Fibroblast of upper back skin (primary cell): Measurements from ENCODE around the gene SKIC2.
"Not testable (repeated sequence)": the region's sequence is repeated elsewhere in the genome, so short reads cannot be mapped to it uniquely, and the experiment has no call there.

Source experiments
- DNase-seq: peaks from one replicate; pipeline ENCODE4 v3.0.0-alpha.2; 2013

SKIC2 gene

GRCh38 chr6:31958741-31959739 lies at the start of gene SKIC2, which contains the start of gene NELFE:
Gene SKIC2 (plus strand): TSS chr6:31959175. CDS start chr6:31959193, 18 bp downstream.
Gene NELFE (minus strand): TSS chr6:31958971. CDS start chr6:31958446, 525 bp downstream.
- peak; percentile 98 for DNase-seq

GRCh38 chr6:31909298-31909697 lies 49.7 kb upstream of the SKIC2 start:
- DNase-seq, result not testable (repeated sequence)

GRCh38 chr6:31911826-31912585 lies 47.0 kb upstream of the SKIC2 start:
- no peak for DNase-seq

- no peak for DNase-seq
Observed at GRCh38 chr6:31915351-31915750, 43.6 kb upstream of the SKIC2 start.

- no peak for DNase-seq
Observed at GRCh38 chr6:31915756-31916155, 43.2 kb upstream of the SKIC2 start.

GRCh38 chr6:31918069-31918720 lies 40.8 kb upstream of the SKIC2 start:
- no peak for DNase-seq

- DNase-seq, result no peak
Observed at GRCh38 chr6:31919624-31920303, 39.2 kb upstream of the SKIC2 start.

GRCh38 chr6:31920811-31921210 lies 38.2 kb upstream of the SKIC2 start:
- DNase-seq, result no peak

- no peak for DNase-seq
Observed at GRCh38 chr6:31922942-31923341, 36.0 kb upstream of the SKIC2 start.

- DNase-seq, result no peak
Observed at GRCh38 chr6:31927242-31927862, 31.6 kb upstream of the SKIC2 start, which contains the start of gene C2. Gene C2 (plus strand): TSS chr6:31927717. CDS start chr6:31927753, 36 bp downstream.

GRCh38 chr6:31927863-31928671 lies 30.9 kb upstream of the SKIC2 start:
- DNase-seq, result no peak

- DNase-seq, result no peak
Observed at GRCh38 chr6:31928672-31928939, 30.4 kb upstream of the SKIC2 start.

- no peak for DNase-seq
Observed at GRCh38 chr6:31930962-31931361, 28.0 kb upstream of the SKIC2 start.

- DNase-seq, result not testable (repeated sequence)
Observed at GRCh38 chr6:31932137-31932536, 26.8 kb upstream of the SKIC2 start.

- no peak for DNase-seq
Observed at GRCh38 chr6:31933537-31933936, 25.4 kb upstream of the SKIC2 start.

- no peak for DNase-seq
Observed at GRCh38 chr6:31935021-31935420, 24.0 kb upstream of the SKIC2 start.

GRCh38 chr6:31935823-31936222 lies 23.2 kb upstream of the SKIC2 start:
- DNase-seq, result no peak

GRCh38 chr6:31940256-31940664 lies 18.7 kb upstream of the SKIC2 start:
- DNase-seq, result peak; percentile 32

GRCh38 chr6:31943742-31944141 lies 15.2 kb upstream of the SKIC2 start:
- DNase-seq, result no peak

- no peak for DNase-seq
Observed at GRCh38 chr6:31945154-31945506, 13.8 kb upstream of the SKIC2 start.
